Measurements from ENCODE around the gene LRRC8B. TPM values are rescaled to one million over a fixed set of nuclear protein-coding genes. Genes with fewer than 3 reads are reported as not detected.
"Not testable (repeated sequence)": the region's sequence is repeated elsewhere in the genome, so short reads cannot be mapped to it uniquely, and the experiment has no call there.

Gene LRRC8B
- total and polyA plus RNA-seq, 2 of the 13 experiments (the other 11 are each of a cell fraction or from before 2014, with no cell fraction given), result 4.9 to 7.6 TPM

- no peak for TF ChIP-seq ZNF672 (CRISPR knock-in tag; IDR thresholded peaks at IDR 0.05)
- no peak for TF ChIP-seq DNMT3B (CRISPR knock-in tag; conservative IDR thresholded peaks at IDR 0.05)
- no peak for TF ChIP-seq SMAD3 (CRISPR knock-in tag; IDR thresholded peaks at IDR 0.05)
- TF ChIP-seq ZNF563 (CRISPR knock-in tag; IDR thresholded peaks at IDR 0.05), result no peak
Measured at GRCh38 chr1:89590341-89591080, 65.9 kb downstream of the LRRC8B start (continued).

GRCh38 chr1:89592861-89593302 lies 68.3 kb downstream of the LRRC8B start:
- POLR2A ChIA-PET, result interaction anchor here (0.9 to 1.0 kb wide), 2 partner anchors 69 to 601 kb away, joined by 3 read pairs; partner anchors contain the start of gene LRRC8B
- H3K9ac ChIP-seq (ENCODE audit: insufficient read depth, low read depth, low read length); intact Hi-C loops (cut with micrococcal nuclease; ENCODE audit: unreplicated experiment); CTCF ChIA-PET (ENCODE audit: low intra/inter-chr PET ratio, low total read pairs); H3K9me3 ChIP-seq (ENCODE audit: low read length); in situ Hi-C loops (cut with HindIII; ENCODE audit: extremely low pct_ligation_motif_present, low pct_unique_long_range_greater_than_20kb); BruUV-seq (replicated peaks); H3K4me3 ChIP-seq (replicated peaks in 1 of 3; ENCODE audit: insufficient read depth in 1 of 3, low read depth in 2 of 3, low read length in 3 of 3); H3K36me3 ChIP-seq (replicated peaks in 1 of 2; ENCODE audit: control insufficient read depth in 1 of 2, insufficient read depth in 2 of 2, low read length in 2 of 2); H3K4me2 ChIP-seq (ENCODE audit: low read depth, low read length); H4K20me1 ChIP-seq (ENCODE audit: insufficient read depth, low read length); H3K27me3 ChIP-seq (ENCODE audit: control insufficient read depth in 1 of 2, insufficient read depth in 2 of 2, low read length in 2 of 2); H3K79me2 ChIP-seq (ENCODE audit: insufficient read depth, low read length); H3K27ac ChIP-seq (ENCODE audit: extremely low read length, insufficient read depth, low read length); H2AFZ ChIP-seq (ENCODE audit: low read length): not testable (repeated sequence)
- ATAC-seq, result peak; percentile 85
- 36% methylated on average over 13 of the region's 13 CpGs for WGBS (ENCODE audit: low lambda C conversion rate)
- H3K4me1 ChIP-seq (ENCODE audit: insufficient read depth, low read length), result peaks cover 35% of the 10 kb centered on the region
- FAIRE-seq, result peak; percentile 77
- peak; percentile 89 for DNase-seq (ENCODE audit: low spot score)
- TF ChIP-seq HNF4A (CRISPR knock-in tag; IDR thresholded peaks at IDR 0.05) (0 out of 2 replicates have a peak, but pooled peaks have one; percentile 13), SKIL (CRISPR knock-in tag; IDR thresholded peaks at IDR 0.05; ENCODE audit: borderline replicate concordance) (peak; percentile 15; the same call in 1 of the 2 replicates), ZMYM3 (CRISPR knock-in tag; IDR thresholded peaks at IDR 0.05) (peak; percentile 77), SALL1 (CRISPR knock-in tag; IDR thresholded peaks at IDR 0.05) (peak; percentile 91), PPARG (CRISPR knock-in tag; conservative IDR thresholded peaks at IDR 0.05) (peak; percentile 46; the same call in 1 of the 2 replicates), POGK (CRISPR knock-in tag; conservative IDR thresholded peaks at IDR 0.05) (0 out of 2 replicates have a peak, but pooled peaks have one; percentile 32), THAP11 (CRISPR knock-in tag; IDR thresholded peaks at IDR 0.05) (peak; percentile 54; the same call in 1 of the 2 replicates), ZBTB25 (CRISPR knock-in tag; IDR thresholded peaks at IDR 0.05) (peak; percentile 46; the same call in 1 of the 2 replicates), KAT8 (CRISPR knock-in tag; IDR thresholded peaks at IDR 0.05) (peak; percentile 53; the same call in 1 of the 2 replicates), FOSL2 (CRISPR knock-in tag; IDR thresholded peaks at IDR 0.05) (peak; percentile 48; the same call in 1 of the 2 replicates), MBD4 (IDR thresholded peaks at IDR 0.05; ENCODE audit: borderline replicate concordance, low read length) (peak; percentile 68; the same call in 1 of the 2 replicates), ZMYM4 (CRISPR knock-in tag; IDR thresholded peaks at IDR 0.05) (peak; percentile 75)
